Measurements from ENCODE around the gene CDCP1. TPM values are rescaled to one million over a fixed set of nuclear protein-coding genes. Genes with fewer than 3 reads are reported as not detected.

Gene CDCP1
- total RNA-seq, 2 donors from 2014 or later: 3.4 to 7.3 TPM

- no peak for DNase-seq (ENCODE audit: low spot score)
- no peaks in the 10 kb centered on the region for H3K27me3 ChIP-seq (replicated peaks; ENCODE audit: insufficient read depth)
- H3K4me1 ChIP-seq (ENCODE audit: control insufficient read depth in 1 of 2, low read depth in 2 of 2): peaks cover 0 to 4% of the 10 kb centered on the region in 2 donors
- no peaks in the 10 kb centered on the region for H3K36me3 ChIP-seq
- H3K4me3 ChIP-seq: no peak overlapping the region
- H3K27ac ChIP-seq: peak overlapping the region; percentile 40 to 81
- no peak for ATAC-seq (ENCODE audit: insufficient number of reproducible peaks, low FRiP score, low read depth)
- TF ChIP-seq CTCF (IDR thresholded peaks at IDR 0.05): no peak
- H3K9me3 ChIP-seq: no peaks in the 10 kb centered on the region
Measured at GRCh38 chr3:45112939-45113338, 33.2 kb downstream of the CDCP1 start.

GRCh38 chr3:45110509-45110833 lies 35.7 kb downstream of the CDCP1 start:
- Histone ChIP-seq H3K36me3 (no peaks in the 10 kb centered on the region), H3K4me3 (no peak overlapping the region), H3K4me1 (ENCODE audit: control insufficient read depth in 1 of 2, low read depth in 2 of 2) (peaks cover 0 to 4% of the 10 kb centered on the region in 2 donors), H3K9me3 (no peaks in the 10 kb centered on the region), H3K27ac (no peak overlapping the region), H3K27me3 (replicated peaks; ENCODE audit: insufficient read depth) (no peaks in the 10 kb centered on the region)
- TF ChIP-seq CTCF (IDR thresholded peaks at IDR 0.05): no peak
- ATAC-seq (ENCODE audit: insufficient number of reproducible peaks, low FRiP score, low read depth): no peak
- no peak for DNase-seq (ENCODE audit: low spot score)

GRCh38 chr3:45109771-45110508 lies 36.2 kb downstream of the CDCP1 start:
- ATAC-seq (ENCODE audit: insufficient number of reproducible peaks, low FRiP score, low read depth) (no peak), DNase-seq (ENCODE audit: low spot score) (no peak)
- peaks cover 0 to 4% of the 10 kb centered on the region in 2 donors for H3K4me1 ChIP-seq (ENCODE audit: control insufficient read depth in 1 of 2, low read depth in 2 of 2)
- no peak overlapping the region for H3K27ac ChIP-seq
- TF ChIP-seq CTCF (IDR thresholded peaks at IDR 0.05): no peak
- H3K4me3 ChIP-seq: no peak overlapping the region
- H3K9me3 ChIP-seq: no peaks in the 10 kb centered on the region
- H3K36me3 ChIP-seq: no peaks in the 10 kb centered on the region
- no peaks in the 10 kb centered on the region for H3K27me3 ChIP-seq (replicated peaks; ENCODE audit: insufficient read depth)

DNA sequence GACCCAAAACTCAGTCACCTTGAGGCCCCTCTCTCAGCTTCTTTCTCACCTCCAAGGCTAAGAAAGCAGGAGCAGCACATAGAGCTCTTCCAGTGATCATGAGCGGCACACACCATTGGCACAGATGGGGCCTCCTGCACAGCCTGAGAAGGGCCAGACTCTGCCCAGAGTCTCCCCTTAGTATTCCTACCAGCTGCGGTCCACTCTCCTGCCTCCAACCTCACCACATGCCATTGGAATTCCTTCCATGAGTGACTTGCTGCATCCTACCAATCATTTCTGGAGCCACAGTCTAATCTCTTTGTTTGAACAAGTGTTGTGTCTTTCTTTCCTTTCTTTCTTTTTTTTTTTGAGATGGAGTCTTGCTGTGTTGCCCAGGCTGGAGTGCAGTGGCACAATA lies 39.3 kb downstream of the CDCP1 start:
- DNase-seq (ENCODE audit: low spot score) (no peak), ATAC-seq (ENCODE audit: insufficient number of reproducible peaks, low FRiP score, low read depth) (no peak)
- Histone ChIP-seq H3K27ac (no peak overlapping the region), H3K27me3 (replicated peaks; ENCODE audit: insufficient read depth) (no peaks in the 10 kb centered on the region), H3K4me3 (no peak overlapping the region), H3K36me3 (no peaks in the 10 kb centered on the region), H3K4me1 (ENCODE audit: control insufficient read depth in 1 of 2, low read depth in 2 of 2) (no peaks in the 10 kb centered on the region), H3K9me3 (no peaks in the 10 kb centered on the region)
- no peak for TF ChIP-seq CTCF (IDR thresholded peaks at IDR 0.05)

DNA sequence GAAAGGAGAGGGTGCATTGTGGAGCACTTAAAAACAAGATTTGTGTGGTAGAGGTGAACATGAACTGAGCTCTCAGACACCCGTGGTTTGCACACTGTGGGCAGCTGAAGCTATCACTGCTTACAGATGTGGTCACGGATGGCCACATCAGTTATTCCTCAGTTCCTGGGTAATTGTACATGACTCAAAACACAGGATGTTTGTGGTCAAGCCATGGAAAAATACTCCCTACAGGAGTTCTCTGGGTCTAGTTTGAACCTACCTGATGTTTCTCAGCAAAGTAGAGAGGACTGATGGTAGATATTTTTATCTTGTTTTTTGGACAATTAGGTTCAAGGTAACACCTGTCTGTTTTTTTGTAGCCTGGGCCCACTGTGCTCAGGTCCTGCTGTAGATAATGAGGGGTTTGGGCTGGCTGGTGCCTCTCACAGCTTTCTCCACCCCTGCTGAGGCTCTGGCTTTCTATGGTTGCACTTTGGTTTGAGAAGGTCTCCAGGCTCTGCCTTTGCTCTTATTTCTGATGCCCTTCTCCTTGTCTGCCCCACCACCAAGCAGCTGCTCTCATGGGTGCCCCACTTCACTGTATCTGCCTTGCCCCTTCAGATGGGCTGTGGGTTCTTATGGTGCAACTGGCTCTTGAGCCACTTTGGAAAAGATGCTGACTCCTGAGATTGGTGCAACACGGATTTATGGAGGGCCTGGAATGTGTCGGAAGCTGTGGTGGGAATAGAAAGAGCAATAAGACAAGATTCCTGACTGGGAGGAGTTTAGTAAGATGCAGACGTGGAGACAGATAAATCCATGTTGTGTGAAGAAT lies 40.1 kb downstream of the CDCP1 start:
- Histone ChIP-seq H3K36me3 (no peaks in the 10 kb centered on the region), H3K27me3 (replicated peaks; ENCODE audit: insufficient read depth) (no peaks in the 10 kb centered on the region), H3K27ac (no peak overlapping the region), H3K9me3 (no peaks in the 10 kb centered on the region), H3K4me1 (ENCODE audit: control insufficient read depth in 1 of 2, low read depth in 2 of 2) (no peaks in the 10 kb centered on the region), H3K4me3 (no peak overlapping the region)
- DNase-seq (ENCODE audit: low spot score) (no peak), ATAC-seq (ENCODE audit: insufficient number of reproducible peaks, low FRiP score, low read depth) (no peak)
- no peak for TF ChIP-seq CTCF (IDR thresholded peaks at IDR 0.05)
